ENCODE measurements around the gene TFAP2E. TPM values are rescaled to one million over a fixed set of nuclear protein-coding genes. Genes with fewer than 3 reads are reported as not detected.
A peak's percentile ranks its signal among the peaks of the same experiment; 100 is the strongest.
"Not testable (repeated sequence)": the region's sequence is repeated elsewhere in the genome, so short reads cannot be mapped to it uniquely, and the experiment has no call there.

TFAP2E gene
- total and polyA plus RNA-seq, 10 donors = 0.60 to 4.4 (median 2.0) TPM; not detected in 2

- no peak overlapping the region for H3K27ac ChIP-seq
- H3K4me3 ChIP-seq = no peak overlapping the region
- H3K9me3 ChIP-seq = no peaks in the 10 kb centered on the region
- 74 to 87% (median 77%) methylated on average over 15 to 30 of the region's 30 CpGs for WGBS, 5 donors
- TF ChIP-seq POLR2A (IDR thresholded peaks at IDR 0.05) (no peak), POLR2AphosphoS5 (IDR thresholded peaks at IDR 0.05) (no peak), CTCF (IDR thresholded peaks at IDR 0.05 in 8 of 11, conservative IDR thresholded peaks at IDR 0.05 in 3 of 11) (no peak)
- H3K4me1 ChIP-seq = peaks cover 5 to 67% (median 42%) of the 10 kb centered on the region in 6 donors
- H3K36me3 ChIP-seq = no peaks in the 10 kb centered on the region
- intact Hi-C loops (cut with DNase I; ENCODE audit: low total_unique reads) = loop anchor here (5.0 kb wide), 1 partner anchor 142 kb away; the partner anchor contains the start of gene C1orf216
- DNase-seq = peak; percentile 59
- H3K27me3 ChIP-seq (replicated peaks in 1 of 7) = peaks cover 0 to 50% (median 36%) of the 10 kb centered on the region in 7 donors
Measured at GRCh38 chr1:35574655-35575415, 1.7 kb downstream of the TFAP2E start.

GRCh38 chr1:35575416-35575958, 2.4 kb downstream of the TFAP2E start:
- no peaks in the 10 kb centered on the region for H3K9me3 ChIP-seq
- H3K27ac ChIP-seq = no peak overlapping the region
- intact Hi-C loops (cut with DNase I; ENCODE audit: low total_unique reads) = no loop called here
- 85 to 96% (median 92%) methylated on average over 5 of the region's 5 CpGs for WGBS, 5 donors
- TF ChIP-seq POLR2AphosphoS5 (IDR thresholded peaks at IDR 0.05) = no peak
- TF ChIP-seq CTCF (IDR thresholded peaks at IDR 0.05 in 8 of 11, conservative IDR thresholded peaks at IDR 0.05 in 3 of 11) = no peak
- TF ChIP-seq POLR2A (IDR thresholded peaks at IDR 0.05) = no peak
- H3K27me3 ChIP-seq (replicated peaks in 1 of 7) = peaks cover 0 to 50% (median 36%) of the 10 kb centered on the region in 7 donors
- H3K36me3 ChIP-seq = no peaks in the 10 kb centered on the region
- no peak overlapping the region for H3K4me3 ChIP-seq
- no peak for DNase-seq
- H3K4me1 ChIP-seq = peaks cover 5 to 67% (median 42%) of the 10 kb centered on the region in 6 donors

GRCh38 chr1:35576061-35576765, 3.1 kb downstream of the TFAP2E start:
- H3K36me3 ChIP-seq = no peaks in the 10 kb centered on the region
- H3K9me3 ChIP-seq = no peaks in the 10 kb centered on the region
- peak overlapping the region in 6 of 8 donors; percentile 52 to 80 (median 58) for H3K4me3 ChIP-seq
- peak; percentile 67 for DNase-seq
- peaks cover 0 to 50% (median 36%) of the 10 kb centered on the region in 7 donors for H3K27me3 ChIP-seq (replicated peaks in 1 of 7)
- 39 to 62% (median 49%) methylated on average over 10 of the region's 10 CpGs for WGBS, 5 donors
- intact Hi-C loops (cut with DNase I; ENCODE audit: low total_unique reads) = no loop called here
- TF ChIP-seq CTCF (IDR thresholded peaks at IDR 0.05 in 8 of 11, conservative IDR thresholded peaks at IDR 0.05 in 3 of 11) (no peak), POLR2A (IDR thresholded peaks at IDR 0.05) (no peak), POLR2AphosphoS5 (IDR thresholded peaks at IDR 0.05) (no peak)
- no peak overlapping the region for H3K27ac ChIP-seq
- H3K4me1 ChIP-seq = peaks cover 5 to 74% (median 42%) of the 10 kb centered on the region in 6 donors

GRCh38 chr1:35576766-35577070, 3.6 kb downstream of the TFAP2E start:
- H3K36me3 ChIP-seq; intact Hi-C loops (cut with DNase I; ENCODE audit: low total_unique reads); H3K9me3 ChIP-seq: not testable (repeated sequence)
- peak; percentile 80 for DNase-seq
- H3K27ac ChIP-seq = peak overlapping the region in 2 of 8 donors; percentile 76 to 85
- 5 to 34% (median 16%) methylated on average over 3 to 37 of the region's 37 CpGs for WGBS, 5 donors
- H3K27me3 ChIP-seq (replicated peaks in 1 of 7) = peaks cover 0 to 49% (median 36%) of the 10 kb centered on the region in 7 donors
- H3K4me3 ChIP-seq = peak overlapping the region; percentile 43 to 80 (median 58)
- peaks cover 5 to 75% (median 42%) of the 10 kb centered on the region in 6 donors for H3K4me1 ChIP-seq

All from spleen (tissue), 11 donors.